Esophagus muscularis mucosa (tissue), 4 donors: Measurements from ENCODE around the gene RAB15.

Experiments
- CTCF ChIP-seq, 3 experiments: fragments of 200-600 bp in 2 of 3; fragments of 450-650 bp in 1 of 3; sonication (generic) in 2 of 3; IDR thresholded peaks; one replicate each; pipeline ENCODE4 v1.5.1; 2017 to 2019; ENCODE audit warnings: antibody characterized with exemption in 3 of 3, mild to moderate bottlenecking in 2 of 3, moderate library complexity in 1 of 3
- EP300 ChIP-seq: sonication (generic); formaldehyde crosslinking; IDR thresholded peaks from one replicate; pipeline ENCODE4 v1.6.1; 2017; ENCODE audit warnings: antibody characterized with exemption
- POLR2A ChIP-seq: fragments of 450-650 bp; IDR thresholded peaks from one replicate; pipeline ENCODE4 v1.6.1; 2017; ENCODE audit warnings: antibody characterized with exemption, moderate library complexity, mild to moderate bottlenecking, low read depth
- POLR2AphosphoS5 ChIP-seq, 2 donors: sonication (generic); formaldehyde crosslinking; IDR thresholded peaks; one replicate each; pipeline ENCODE4 v1.6.1; 2017; ENCODE audit warnings: antibody characterized with exemption in 2 of 2

- TF ChIP-seq CTCF (IDR thresholded peaks at IDR 0.05) (no peak), POLR2A (no peak), POLR2AphosphoS5 (IDR thresholded peaks at IDR 0.05) (no peak), EP300 (no peak)
Measured at GRCh38 chr14:64899958-64900357, 72.2 kb downstream of the RAB15 start.
